Measurements from ENCODE around the gene SLC30A9.
A peak's percentile ranks its signal among the peaks of the same experiment; 100 is the strongest.

The SLC30A9 gene

GRCh38 chr4:41985151-41985550 is 5.2 kb upstream of the SLC30A9 start:
- H3K36me3 ChIP-seq (replicated peaks; ENCODE audit: insufficient read depth, low read length): no peaks in the 10 kb centered on the region
- no peak overlapping the region for H3K4me3 ChIP-seq (ENCODE audit: low read length)
- no peaks in the 10 kb centered on the region for H4K20me1 ChIP-seq (ENCODE audit: insufficient read depth, low read length)
- no peak overlapping the region for H3K27ac ChIP-seq (ENCODE audit: low read length)
- no peak for DNase-seq
- H3K27me3 ChIP-seq (replicated peaks; ENCODE audit: insufficient read depth, low read length): no peaks in the 10 kb centered on the region
- TF ChIP-seq CTCF (IDR thresholded peaks at IDR 0.05; ENCODE audit: low read length) (no peak), EZH2phosphoT487 (IDR thresholded peaks at IDR 0.05; ENCODE audit: low read length) (no peak), EZH2 (optimal IDR thresholded peaks at IDR 0.05; ENCODE audit: low read depth, low read length) (no peak)
- H3K9me2 ChIP-seq (replicated peaks; ENCODE audit: insufficient read depth, low read length): no peaks in the 10 kb centered on the region
- H2AFZ ChIP-seq (ENCODE audit: low read length): no peak overlapping the region
- no peaks in the 10 kb centered on the region for H3K79me2 ChIP-seq (ENCODE audit: low read length)
- H3K4me1 ChIP-seq (ENCODE audit: low read length): no peaks in the 10 kb centered on the region
- no peak overlapping the region for H3K9ac ChIP-seq (ENCODE audit: low read length)
- no peaks in the 10 kb centered on the region for H3K9me3 ChIP-seq (replicated peaks; ENCODE audit: insufficient read depth, low read length)
- no peak overlapping the region for H3K4me2 ChIP-seq (ENCODE audit: low read depth, low read length)
- H3F3A ChIP-seq (ENCODE audit: insufficient read depth, low read length): 0 out of 2 replicates have a peak, but pooled peaks cover 3% of the 10 kb centered on the region

GRCh38 chr4:41989994-41990364 is 351 bp upstream of the SLC30A9 start:
- no peak for DNase-seq
- H2AFZ ChIP-seq (ENCODE audit: low read length): peak overlapping the region; percentile 85
- 0 out of 2 replicates have a peak, but pooled peaks cover 3% of the 10 kb centered on the region for H3F3A ChIP-seq (ENCODE audit: insufficient read depth, low read length)
- H3K9ac ChIP-seq (ENCODE audit: low read length): peak overlapping the region; percentile 93; the same call in 1 of the 2 replicates
- H3K4me1 ChIP-seq (ENCODE audit: low read length): peaks cover 5% of the 10 kb centered on the region; the same call in 1 of the 2 replicates
- peaks cover 23% of the 10 kb centered on the region for H3K79me2 ChIP-seq (ENCODE audit: low read length)
- H3K4me3 ChIP-seq (ENCODE audit: low read length): peak overlapping the region; percentile 100
- H3K9me3 ChIP-seq (replicated peaks; ENCODE audit: insufficient read depth, low read length): no peaks in the 10 kb centered on the region
- H3K9me2 ChIP-seq (replicated peaks; ENCODE audit: insufficient read depth, low read length): no peaks in the 10 kb centered on the region
- no peaks in the 10 kb centered on the region for H4K20me1 ChIP-seq (ENCODE audit: insufficient read depth, low read length)
- H3K27ac ChIP-seq (ENCODE audit: low read length): peak overlapping the region; percentile 49; the same call in 1 of the 2 replicates
- no peak for TF ChIP-seq EZH2 (optimal IDR thresholded peaks at IDR 0.05; ENCODE audit: low read depth, low read length)
- no peak for TF ChIP-seq CTCF (IDR thresholded peaks at IDR 0.05; ENCODE audit: low read length)
- no peak for TF ChIP-seq EZH2phosphoT487 (IDR thresholded peaks at IDR 0.05; ENCODE audit: low read length)
- no peaks in the 10 kb centered on the region for H3K27me3 ChIP-seq (replicated peaks; ENCODE audit: insufficient read depth, low read length)
- H3K4me2 ChIP-seq (ENCODE audit: low read depth, low read length): peak overlapping the region; percentile 83
- no peaks in the 10 kb centered on the region for H3K36me3 ChIP-seq (replicated peaks; ENCODE audit: insufficient read depth, low read length)

GRCh38 chr4:41991916-41992767 is 1.8 kb downstream of the SLC30A9 start:
- no peak for DNase-seq
- Histone ChIP-seq H3K9ac (ENCODE audit: low read length) (no peak overlapping the region), H3K9me3 (replicated peaks; ENCODE audit: insufficient read depth, low read length) (no peaks in the 10 kb centered on the region), H3K4me2 (ENCODE audit: low read depth, low read length) (no peak overlapping the region), H3K27me3 (replicated peaks; ENCODE audit: insufficient read depth, low read length) (no peaks in the 10 kb centered on the region), H4K20me1 (ENCODE audit: insufficient read depth, low read length) (no peaks in the 10 kb centered on the region), H3K79me2 (ENCODE audit: low read length) (peaks cover 23% of the 10 kb centered on the region), H3K9me2 (replicated peaks; ENCODE audit: insufficient read depth, low read length) (no peaks in the 10 kb centered on the region), H3K4me3 (ENCODE audit: low read length) (no peak overlapping the region), H3K4me1 (ENCODE audit: low read length) (peaks cover 5% of the 10 kb centered on the region; the same call in 1 of the 2 replicates), H3K27ac (ENCODE audit: low read length) (no peak overlapping the region), H3F3A (ENCODE audit: insufficient read depth, low read length) (0 out of 2 replicates have a peak, but pooled peaks cover 3% of the 10 kb centered on the region), H2AFZ (ENCODE audit: low read length) (no peak overlapping the region), H3K36me3 (replicated peaks; ENCODE audit: insufficient read depth, low read length) (no peaks in the 10 kb centered on the region)
- TF ChIP-seq EZH2phosphoT487 (IDR thresholded peaks at IDR 0.05; ENCODE audit: low read length): no peak
- TF ChIP-seq EZH2 (optimal IDR thresholded peaks at IDR 0.05; ENCODE audit: low read depth, low read length): no peak
- no peak for TF ChIP-seq CTCF (IDR thresholded peaks at IDR 0.05; ENCODE audit: low read length)

All from MM.1S (cell line).